ENCODE results near the gene TSSC4. TPM values are rescaled to one million over a fixed set of nuclear protein-coding genes. Genes with fewer than 3 reads are reported as not detected.

TSSC4 gene
- total RNA-seq, 4 donors from 2014 or later, result 54.8 to 70.2 (median 66.3) TPM

- peaks cover 0 to 11% (median 0%) of the 10 kb centered on the region in 3 donors for H3K4me1 ChIP-seq
- WGBS, 2 donors (ENCODE audit: low coverage in 1 of 2), result no CpG with 5 or more reads among the region's 28 CpGs
- no peaks in the 10 kb centered on the region for H3K36me3 ChIP-seq
- H3K27ac ChIP-seq, result no peak overlapping the region
- no peaks in the 10 kb centered on the region for H3K27me3 ChIP-seq
- no peak for TF ChIP-seq EP300 (IDR thresholded peaks at IDR 0.05)
- no peak for TF ChIP-seq POLR2A (IDR thresholded peaks at IDR 0.05)
- TF ChIP-seq POLR2AphosphoS5 (IDR thresholded peaks at IDR 0.05), result no peak
- no peak for TF ChIP-seq CTCF (IDR thresholded peaks at IDR 0.05)
- no peaks in the 10 kb centered on the region for H3K9me3 ChIP-seq
- ATAC-seq, result no peak
- H3K4me3 ChIP-seq, result no peak overlapping the region
Observed at GRCh38 chr11:2415171-2415570, 14.6 kb downstream of the TSSC4 start.

GRCh38 chr11:2415601-2416380 is 15.2 kb downstream of the TSSC4 start:
- H3K36me3 ChIP-seq, result no peaks in the 10 kb centered on the region

GRCh38 chr11:2416765-2417164 is 16.2 kb downstream of the TSSC4 start:
- peaks cover 0 to 20% (median 3%) of the 10 kb centered on the region in 3 donors for H3K4me1 ChIP-seq
- no peak for TF ChIP-seq CTCF (IDR thresholded peaks at IDR 0.05)
- no peak for TF ChIP-seq EP300 (IDR thresholded peaks at IDR 0.05)
- no peak for TF ChIP-seq POLR2AphosphoS5 (IDR thresholded peaks at IDR 0.05)
- no peak for TF ChIP-seq POLR2A (IDR thresholded peaks at IDR 0.05)
- WGBS, 2 donors (ENCODE audit: low coverage in 1 of 2), result 75 to 80% methylated on average over 7 to 10 of the region's 18 CpGs
- H3K27me3 ChIP-seq, result peaks cover 8% of the 10 kb centered on the region
- ATAC-seq, result no peak
- H3K9me3 ChIP-seq, result no peaks in the 10 kb centered on the region
- no peaks in the 10 kb centered on the region for H3K36me3 ChIP-seq
- no peak overlapping the region for H3K27ac ChIP-seq
- no peak overlapping the region for H3K4me3 ChIP-seq

More at GRCh38 chr11:2415601-2416380, 15.2 kb downstream of the TSSC4 start:
- H3K4me1 ChIP-seq, result peaks cover 0 to 17% (median 3%) of the 10 kb centered on the region in 3 donors
- no peak for ATAC-seq
- WGBS, 2 donors (ENCODE audit: low coverage in 1 of 2), result no CpG with 5 or more reads among the region's 34 CpGs
- no peak for TF ChIP-seq POLR2A (IDR thresholded peaks at IDR 0.05)
- TF ChIP-seq POLR2AphosphoS5 (IDR thresholded peaks at IDR 0.05), result no peak
- TF ChIP-seq CTCF (IDR thresholded peaks at IDR 0.05), result no peak
- TF ChIP-seq EP300 (IDR thresholded peaks at IDR 0.05), result no peak
- H3K27me3 ChIP-seq, result peaks cover under 1% of the 10 kb centered on the region
- no peaks in the 10 kb centered on the region for H3K9me3 ChIP-seq
- no peak overlapping the region for H3K27ac ChIP-seq
- no peak overlapping the region for H3K4me3 ChIP-seq

DNA sequence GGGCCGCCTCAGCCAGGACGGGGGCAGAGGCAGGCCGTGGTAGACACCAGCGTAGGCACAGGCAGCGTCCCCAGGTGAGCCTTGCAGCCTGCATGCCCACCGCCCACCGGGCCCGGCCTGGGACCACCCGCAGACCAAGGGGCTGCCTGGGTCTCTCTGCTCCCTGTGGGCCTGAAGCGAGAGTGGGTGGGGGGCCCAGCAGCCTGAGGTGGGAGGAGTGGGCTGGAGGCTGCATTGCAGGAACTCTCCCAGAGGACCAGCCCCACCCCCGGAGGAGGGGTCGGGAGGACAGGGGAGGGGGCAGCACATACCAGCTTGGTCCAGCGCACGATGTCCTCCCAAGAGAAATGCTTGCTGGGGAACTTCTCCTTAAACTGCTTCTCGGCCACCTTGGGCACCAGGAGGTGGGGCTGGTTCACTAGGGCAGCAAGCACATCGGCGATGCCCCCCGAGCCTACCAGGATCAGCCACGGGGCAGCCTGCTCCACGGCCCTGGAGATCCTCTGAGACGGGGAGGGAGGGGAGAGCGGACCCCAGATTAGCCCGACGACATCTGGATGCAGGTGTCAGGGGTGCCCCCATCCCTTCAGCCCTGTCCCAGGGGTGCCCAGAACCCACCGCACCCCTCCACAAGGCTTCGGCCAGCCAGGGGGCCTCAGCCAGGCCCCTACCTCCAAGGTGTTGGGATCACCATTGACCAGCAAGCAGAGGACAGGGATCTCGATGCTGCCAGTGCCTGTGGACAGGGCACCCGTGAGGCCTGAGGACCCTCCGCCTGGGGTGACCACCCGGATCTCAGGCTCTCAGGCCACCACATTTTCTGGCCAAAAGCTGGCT is 17.5 kb downstream of the TSSC4 start:
- ATAC-seq, result no peak
- Histone ChIP-seq H3K9me3 (no peaks in the 10 kb centered on the region), H3K27me3 (peaks cover 15% of the 10 kb centered on the region), H3K36me3 (no peaks in the 10 kb centered on the region), H3K27ac (no peak overlapping the region), H3K4me3 (no peak overlapping the region), H3K4me1 (peaks cover 0 to 20% (median 3%) of the 10 kb centered on the region in 3 donors)
- no peak for TF ChIP-seq CTCF (IDR thresholded peaks at IDR 0.05)
- no peak for TF ChIP-seq EP300 (IDR thresholded peaks at IDR 0.05)
- TF ChIP-seq POLR2AphosphoS5 (IDR thresholded peaks at IDR 0.05), result no peak
- no peak for TF ChIP-seq POLR2A (IDR thresholded peaks at IDR 0.05)
- WGBS, 2 donors (ENCODE audit: low coverage in 1 of 2), result 80% methylated on average over 1 of the region's 30 CpGs; no CpG with 5 or more reads in 1 of the 2 donors

Data from gastroesophageal sphincter (tissue), 4 donors.